Measurements from ENCODE around the gene EIPR1.

Gene EIPR1

DNA sequence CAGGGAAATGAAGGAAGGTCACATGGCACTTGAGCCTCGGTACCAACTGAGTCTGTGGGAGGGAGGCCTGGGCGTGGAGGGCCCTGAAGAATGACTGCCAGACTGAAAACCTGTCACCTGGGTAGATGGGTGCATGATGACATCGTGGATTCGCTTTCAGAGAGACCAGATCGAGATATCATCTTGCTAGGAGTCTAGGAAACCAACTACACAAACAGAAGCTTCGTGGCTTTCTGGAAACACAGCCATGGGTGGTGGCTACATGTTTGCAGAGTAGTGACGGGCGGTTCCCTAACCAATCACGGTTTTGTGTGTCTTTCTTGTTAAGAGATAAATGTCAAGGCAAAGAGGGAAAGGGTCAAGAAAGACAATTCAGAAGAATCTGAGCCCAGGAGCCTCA, 155.0 kb downstream of the EIPR1 start:
- peaks cover 8% of the 10 kb centered on the region for H3K9me3 ChIP-seq (ENCODE audit: severe bottlenecking)
- TF ChIP-seq, protein P1, sequence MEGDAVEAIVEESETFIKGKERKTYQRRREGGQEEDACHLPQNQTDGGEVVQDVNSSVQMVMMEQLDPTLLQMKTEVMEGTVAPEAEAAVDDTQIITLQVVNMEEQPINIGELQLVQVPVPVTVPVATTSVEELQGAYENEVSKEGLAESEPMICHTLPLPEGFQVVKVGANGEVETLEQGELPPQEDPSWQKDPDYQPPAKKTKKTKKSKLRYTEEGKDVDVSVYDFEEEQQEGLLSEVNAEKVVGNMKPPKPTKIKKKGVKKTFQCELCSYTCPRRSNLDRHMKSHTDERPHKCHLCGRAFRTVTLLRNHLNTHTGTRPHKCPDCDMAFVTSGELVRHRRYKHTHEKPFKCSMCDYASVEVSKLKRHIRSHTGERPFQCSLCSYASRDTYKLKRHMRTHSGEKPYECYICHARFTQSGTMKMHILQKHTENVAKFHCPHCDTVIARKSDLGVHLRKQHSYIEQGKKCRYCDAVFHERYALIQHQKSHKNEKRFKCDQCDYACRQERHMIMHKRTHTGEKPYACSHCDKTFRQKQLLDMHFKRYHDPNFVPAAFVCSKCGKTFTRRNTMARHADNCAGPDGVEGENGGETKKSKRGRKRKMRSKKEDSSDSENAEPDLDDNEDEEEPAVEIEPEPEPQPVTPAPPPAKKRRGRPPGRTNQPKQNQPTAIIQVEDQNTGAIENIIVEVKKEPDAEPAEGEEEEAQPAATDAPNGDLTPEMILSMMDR (IDR thresholded peaks at IDR 0.05; ENCODE audit: low read depth, low read length): no peak
- no peak overlapping the region for H3K27ac ChIP-seq
- H3K27me3 ChIP-seq (ENCODE audit: insufficient read depth, low read depth, severe bottlenecking): no peaks in the 10 kb centered on the region
- H3K36me3 ChIP-seq: no peaks in the 10 kb centered on the region
- no peak overlapping the region for H3K4me3 ChIP-seq (ENCODE audit: low read depth, low read length)
- DNase-seq: no peak

DNA sequence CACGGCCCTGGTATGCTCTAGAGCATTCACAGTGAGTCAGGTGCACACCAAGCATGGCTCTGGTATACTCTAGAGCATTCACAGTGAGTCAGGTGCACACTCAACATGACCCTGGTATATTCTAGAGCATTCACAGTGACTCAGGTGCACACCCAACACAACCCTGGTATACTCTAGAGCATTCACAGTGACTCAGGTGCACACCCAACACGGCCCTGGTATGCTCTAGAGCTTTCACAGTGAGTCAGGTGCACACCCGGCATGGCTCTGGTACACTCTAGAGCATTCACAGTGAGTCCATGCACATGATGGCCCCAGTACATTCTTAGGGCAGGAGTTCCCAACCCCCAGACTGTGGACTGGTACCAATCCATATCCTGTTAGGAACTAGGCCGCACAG, 158.1 kb downstream of the EIPR1 start:
- H3K4me3 ChIP-seq (ENCODE audit: low read depth, low read length): no peak overlapping the region
- TF ChIP-seq, protein P1 (IDR thresholded peaks at IDR 0.05; ENCODE audit: low read depth, low read length): no peak
- H3K27ac ChIP-seq: no peak overlapping the region
- no peak for DNase-seq
- H3K36me3 ChIP-seq: no peaks in the 10 kb centered on the region
- H3K9me3 ChIP-seq (ENCODE audit: severe bottlenecking): peaks cover 8% of the 10 kb centered on the region
- H3K27me3 ChIP-seq (ENCODE audit: insufficient read depth, low read depth, severe bottlenecking): no peaks in the 10 kb centered on the region

DNA sequence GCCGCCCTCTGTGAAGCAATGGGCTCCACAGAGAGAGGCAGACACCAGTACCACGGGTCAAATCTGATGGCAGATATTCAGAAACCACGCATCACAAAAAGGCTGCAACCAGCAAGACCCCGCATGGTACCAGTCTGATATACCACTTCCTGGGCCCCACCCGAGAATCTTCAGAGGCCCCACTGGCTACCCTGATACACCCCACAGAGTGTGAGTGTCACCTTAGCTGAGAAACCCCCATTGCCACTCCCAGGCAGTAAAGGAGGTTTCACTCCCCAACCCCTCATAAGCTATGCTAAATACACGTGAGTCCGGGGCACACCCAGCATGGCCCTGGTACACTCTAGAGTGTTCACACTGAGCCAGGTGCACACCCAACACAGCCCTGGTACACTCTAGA, 160.0 kb downstream of the EIPR1 start:
- no peak overlapping the region for H3K4me3 ChIP-seq (ENCODE audit: low read depth, low read length)
- peaks cover 8% of the 10 kb centered on the region for H3K9me3 ChIP-seq (ENCODE audit: severe bottlenecking)
- H3K27me3 ChIP-seq (ENCODE audit: insufficient read depth, low read depth, severe bottlenecking): no peaks in the 10 kb centered on the region
- no peaks in the 10 kb centered on the region; the same call in 1 of the 2 replicates for H3K36me3 ChIP-seq
- DNase-seq: no peak
- TF ChIP-seq, protein P1 (IDR thresholded peaks at IDR 0.05; ENCODE audit: low read depth, low read length): no peak
- no peak overlapping the region for H3K27ac ChIP-seq

DNA sequence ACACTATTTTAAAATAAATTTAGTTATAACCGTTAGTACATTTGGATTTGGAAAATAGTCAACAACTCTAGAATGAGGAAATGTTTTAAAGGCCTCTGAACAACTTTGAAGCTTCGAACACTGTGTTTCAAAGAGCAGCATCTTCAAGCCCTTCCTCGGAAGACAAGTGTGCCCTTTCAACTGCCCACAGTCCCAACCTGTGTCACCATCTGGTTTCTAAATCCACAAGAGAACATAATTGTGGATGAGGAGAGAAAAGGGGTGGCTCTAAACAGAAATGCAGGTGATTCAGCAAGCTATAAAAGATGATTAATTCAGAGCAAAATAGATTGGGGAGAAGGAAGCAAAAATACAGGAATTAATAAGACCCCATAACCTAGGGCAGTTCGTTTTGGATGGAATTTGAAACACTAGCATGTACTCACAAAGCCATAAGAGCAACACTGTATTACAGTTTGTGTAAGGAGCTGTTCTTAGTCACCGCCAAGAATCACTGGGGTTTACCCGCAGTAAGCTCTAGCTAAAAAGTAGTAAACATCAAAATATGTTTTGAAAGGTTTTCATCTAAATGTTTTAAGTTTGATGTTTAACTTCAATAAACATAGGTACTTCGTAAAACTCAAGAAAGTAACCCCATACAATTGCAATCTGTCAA, 160.7 kb downstream of the EIPR1 start:
- no peak overlapping the region for H3K27ac ChIP-seq
- H3K27me3 ChIP-seq (ENCODE audit: insufficient read depth, low read depth, severe bottlenecking): no peaks in the 10 kb centered on the region
- no peak overlapping the region for H3K4me3 ChIP-seq (ENCODE audit: low read depth, low read length)
- DNase-seq: no peak
- TF ChIP-seq, protein P1 (IDR thresholded peaks at IDR 0.05; ENCODE audit: low read depth, low read length): no peak
- peaks cover 4% of the 10 kb centered on the region for H3K36me3 ChIP-seq
- peaks cover 8% of the 10 kb centered on the region for H3K9me3 ChIP-seq (ENCODE audit: severe bottlenecking)

DNA sequence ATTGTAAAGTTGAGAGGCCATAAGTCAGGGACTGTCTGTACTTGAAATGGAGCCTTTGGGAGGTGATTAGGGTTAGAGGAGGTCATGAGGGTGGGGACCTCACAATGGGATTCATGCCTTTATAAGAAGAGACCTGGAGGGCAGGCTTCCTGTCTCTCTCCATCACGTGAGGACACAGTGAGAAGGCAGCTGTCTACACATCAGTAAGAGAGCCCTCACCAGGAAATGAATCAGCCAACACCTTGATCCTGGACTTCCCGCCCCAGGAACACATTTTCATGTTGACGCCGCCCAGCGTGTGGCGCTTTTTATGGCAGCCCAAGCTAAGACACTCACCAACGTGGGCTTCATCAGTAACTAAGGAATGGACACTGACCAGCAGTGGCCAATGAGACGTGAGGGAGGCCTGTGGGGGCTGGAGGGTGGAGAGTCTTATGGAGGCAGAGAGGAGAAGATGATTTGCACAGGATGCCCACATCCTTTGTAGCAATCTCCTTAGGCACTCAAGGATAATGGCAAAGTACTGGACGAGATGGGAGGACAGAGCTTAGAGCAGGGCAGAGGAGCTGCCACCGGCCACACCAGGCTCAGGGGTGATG, 162.7 kb downstream of the EIPR1 start:
- no peaks in the 10 kb centered on the region for H3K27me3 ChIP-seq (ENCODE audit: insufficient read depth, low read depth, severe bottlenecking)
- TF ChIP-seq, protein P1 (IDR thresholded peaks at IDR 0.05; ENCODE audit: low read depth, low read length): no peak
- DNase-seq: no peak
- H3K27ac ChIP-seq: no peak overlapping the region
- peaks cover 4% of the 10 kb centered on the region for H3K36me3 ChIP-seq
- peaks cover 2% of the 10 kb centered on the region for H3K9me3 ChIP-seq (ENCODE audit: severe bottlenecking)
- no peak overlapping the region for H3K4me3 ChIP-seq (ENCODE audit: low read depth, low read length)

Measured in WERI-Rb-1 (cell line).